Measurements from ENCODE around the gene OVCH1.
"Not testable (repeated sequence)": the region's sequence is repeated elsewhere in the genome, so short reads cannot be mapped to it uniquely, and the experiment has no call there.

DNA sequence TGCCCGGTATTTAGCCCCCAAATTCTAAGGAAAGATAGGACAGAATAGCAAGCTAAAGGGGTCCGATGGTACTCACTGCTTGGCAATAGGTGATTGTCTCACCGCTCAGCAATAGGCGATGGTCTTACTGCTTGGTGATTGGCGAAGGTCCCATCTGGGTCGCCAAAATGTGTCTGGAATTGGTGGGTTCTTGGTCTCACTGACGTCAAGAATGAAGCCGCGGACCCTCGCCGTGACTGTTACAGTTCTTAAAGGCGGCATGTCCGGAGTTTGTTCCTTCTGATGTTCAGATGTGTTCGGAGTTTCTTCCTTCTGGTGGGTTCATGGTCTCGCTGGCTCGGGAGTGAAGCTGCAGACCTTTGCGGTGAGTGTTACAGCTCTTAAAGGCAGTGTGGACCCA, 112.3 kb downstream of the OVCH1 start:
- not testable (repeated sequence) for TF ChIP-seq CTCF, POLR2A, EP300, POLR2AphosphoS5 (IDR thresholded peaks at IDR 0.05)

All from sigmoid colon (tissue), 4 donors.